ENCODE measurements around the gene MAGEB17.

- TF ChIP-seq YY1 (IDR thresholded peaks at IDR 0.05; ENCODE audit: insufficient read depth, insufficient read length) (no peak), ZNF274 (IDR thresholded peaks at IDR 0.05; ENCODE audit: low read depth, low read length) (no peak)
Observed at GRCh38 chrX:16213961-16214360, 46.7 kb downstream of the MAGEB17 start.
